MM.1S (cell line): ENCODE data around the gene KRTAP10-6.

Source experiments
- EZH2 ChIP-seq: fragments of 300-600 bp; sonication (generic); optimal IDR thresholded peaks from 2 replicates; pipeline ENCODE3; 2017; ENCODE audit warnings: low read depth, mild to moderate bottlenecking, antibody characterized with exemption, low read length, mixed read lengths
- EZH2phosphoT487 ChIP-seq: fragments of 300-600 bp; sonication (generic); IDR thresholded peaks from 2 replicates; pipeline ENCODE4 v1.6.1; 2018; ENCODE audit warnings: antibody characterized with exemption, low read length
- TF ChIP-seq, protein P1 (sequence below): fragments of 300-600 bp; sonication (generic); IDR thresholded peaks from 2 replicates; pipeline ENCODE4 v1.5.1; 2016; ENCODE audit warnings: antibody characterized with exemption, low read length, mixed read lengths

DNA sequence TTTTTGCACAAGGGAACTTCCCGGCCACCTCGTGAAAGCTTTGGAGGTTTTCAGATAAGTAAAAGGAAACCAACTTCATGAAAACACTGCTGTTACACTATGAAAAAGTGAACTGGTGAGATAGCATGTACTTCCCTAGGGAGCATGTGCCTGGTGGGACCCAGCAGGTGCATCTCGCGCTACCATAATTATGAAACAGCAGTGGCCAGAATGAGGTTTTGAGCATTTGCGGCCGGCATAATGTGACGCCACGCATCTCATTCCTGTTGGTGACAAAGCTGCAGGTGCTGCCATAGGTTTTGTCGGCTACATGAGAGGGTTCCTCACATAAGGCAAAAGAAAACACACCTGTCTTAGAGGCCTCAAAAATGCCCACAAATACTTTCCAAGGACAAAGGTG, 35.4 kb downstream of the KRTAP10-6 start:
- TF ChIP-seq, protein P1, sequence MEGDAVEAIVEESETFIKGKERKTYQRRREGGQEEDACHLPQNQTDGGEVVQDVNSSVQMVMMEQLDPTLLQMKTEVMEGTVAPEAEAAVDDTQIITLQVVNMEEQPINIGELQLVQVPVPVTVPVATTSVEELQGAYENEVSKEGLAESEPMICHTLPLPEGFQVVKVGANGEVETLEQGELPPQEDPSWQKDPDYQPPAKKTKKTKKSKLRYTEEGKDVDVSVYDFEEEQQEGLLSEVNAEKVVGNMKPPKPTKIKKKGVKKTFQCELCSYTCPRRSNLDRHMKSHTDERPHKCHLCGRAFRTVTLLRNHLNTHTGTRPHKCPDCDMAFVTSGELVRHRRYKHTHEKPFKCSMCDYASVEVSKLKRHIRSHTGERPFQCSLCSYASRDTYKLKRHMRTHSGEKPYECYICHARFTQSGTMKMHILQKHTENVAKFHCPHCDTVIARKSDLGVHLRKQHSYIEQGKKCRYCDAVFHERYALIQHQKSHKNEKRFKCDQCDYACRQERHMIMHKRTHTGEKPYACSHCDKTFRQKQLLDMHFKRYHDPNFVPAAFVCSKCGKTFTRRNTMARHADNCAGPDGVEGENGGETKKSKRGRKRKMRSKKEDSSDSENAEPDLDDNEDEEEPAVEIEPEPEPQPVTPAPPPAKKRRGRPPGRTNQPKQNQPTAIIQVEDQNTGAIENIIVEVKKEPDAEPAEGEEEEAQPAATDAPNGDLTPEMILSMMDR: no peak
- TF ChIP-seq EZH2 (peak; percentile 75), EZH2phosphoT487 (no peak)
